NCI-H146 treated with DMSO at 0.1 percent for 48 hours (cell line): ENCODE results near the gene SIPA1L2.

Experiments used
- DNase-seq: peaks from one replicate; lab custom pipeline; 2025; ENCODE audit not compliant: unreplicated experiment; lab: John Stamatoyannopoulos, UW

SIPA1L2 gene, protein sequence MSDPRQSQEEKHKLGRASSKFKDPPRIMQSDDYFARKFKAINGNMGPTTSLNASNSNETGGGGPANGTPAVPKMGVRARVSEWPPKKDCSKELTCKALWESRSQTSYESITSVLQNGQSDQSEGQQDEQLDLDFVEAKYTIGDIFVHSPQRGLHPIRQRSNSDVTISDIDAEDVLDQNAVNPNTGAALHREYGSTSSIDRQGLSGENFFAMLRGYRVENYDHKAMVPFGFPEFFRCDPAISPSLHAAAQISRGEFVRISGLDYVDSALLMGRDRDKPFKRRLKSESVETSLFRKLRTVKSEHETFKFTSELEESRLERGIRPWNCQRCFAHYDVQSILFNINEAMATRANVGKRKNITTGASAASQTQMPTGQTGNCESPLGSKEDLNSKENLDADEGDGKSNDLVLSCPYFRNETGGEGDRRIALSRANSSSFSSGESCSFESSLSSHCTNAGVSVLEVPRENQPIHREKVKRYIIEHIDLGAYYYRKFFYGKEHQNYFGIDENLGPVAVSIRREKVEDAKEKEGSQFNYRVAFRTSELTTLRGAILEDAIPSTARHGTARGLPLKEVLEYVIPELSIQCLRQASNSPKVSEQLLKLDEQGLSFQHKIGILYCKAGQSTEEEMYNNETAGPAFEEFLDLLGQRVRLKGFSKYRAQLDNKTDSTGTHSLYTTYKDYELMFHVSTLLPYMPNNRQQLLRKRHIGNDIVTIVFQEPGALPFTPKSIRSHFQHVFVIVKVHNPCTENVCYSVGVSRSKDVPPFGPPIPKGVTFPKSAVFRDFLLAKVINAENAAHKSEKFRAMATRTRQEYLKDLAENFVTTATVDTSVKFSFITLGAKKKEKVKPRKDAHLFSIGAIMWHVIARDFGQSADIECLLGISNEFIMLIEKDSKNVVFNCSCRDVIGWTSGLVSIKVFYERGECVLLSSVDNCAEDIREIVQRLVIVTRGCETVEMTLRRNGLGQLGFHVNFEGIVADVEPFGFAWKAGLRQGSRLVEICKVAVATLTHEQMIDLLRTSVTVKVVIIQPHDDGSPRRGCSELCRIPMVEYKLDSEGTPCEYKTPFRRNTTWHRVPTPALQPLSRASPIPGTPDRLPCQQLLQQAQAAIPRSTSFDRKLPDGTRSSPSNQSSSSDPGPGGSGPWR (N-terminal part only)

DNA sequence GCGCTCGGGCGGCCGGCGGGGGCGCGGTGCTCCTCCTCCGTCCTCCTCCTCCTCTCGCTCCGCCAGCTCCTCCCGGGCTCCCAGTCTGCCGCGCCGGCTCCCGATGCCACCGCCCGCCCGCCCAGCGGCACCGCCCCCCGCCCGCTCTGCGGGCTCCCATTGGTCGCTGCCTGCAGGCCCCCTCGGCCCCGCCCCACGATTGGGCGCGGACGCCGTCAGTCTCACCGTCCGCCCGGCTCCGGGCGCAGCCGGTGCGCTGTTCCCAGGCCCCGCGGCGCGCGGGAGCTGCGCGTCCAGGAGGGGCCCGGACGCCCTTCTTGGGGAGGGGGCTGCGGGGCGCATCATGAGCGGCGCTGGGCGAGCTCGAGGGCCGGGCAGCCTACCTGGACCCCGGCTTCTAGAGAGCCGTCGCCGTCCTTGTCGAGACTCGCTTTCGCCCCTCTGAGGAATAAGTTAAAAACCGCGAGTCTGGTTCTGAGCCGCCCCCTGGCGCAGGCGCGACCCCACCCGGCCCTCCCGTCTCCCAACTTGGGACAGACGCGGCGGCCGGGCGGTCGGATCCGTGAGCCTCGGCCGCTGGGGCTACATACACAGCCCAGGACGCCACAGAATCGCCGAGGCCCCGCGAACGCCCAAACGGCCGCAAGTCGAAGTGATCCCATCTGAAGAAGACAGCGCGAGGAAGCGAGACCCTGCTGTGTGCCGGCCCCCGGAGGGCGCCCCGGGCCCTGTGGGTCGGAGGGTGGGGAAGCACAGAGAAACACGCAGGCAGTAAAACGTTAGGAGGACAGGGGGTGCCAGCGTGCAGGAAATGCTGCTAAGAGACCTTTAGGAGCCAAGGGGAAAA, at the start of gene SIPA1L2:
Gene SIPA1L2 (minus strand): TSS at position 87 of the 847 bp plus-strand sequence. CDS start 114,794 bp downstream, outside the sequence.
- peak; percentile 70 for DNase-seq

DNA sequence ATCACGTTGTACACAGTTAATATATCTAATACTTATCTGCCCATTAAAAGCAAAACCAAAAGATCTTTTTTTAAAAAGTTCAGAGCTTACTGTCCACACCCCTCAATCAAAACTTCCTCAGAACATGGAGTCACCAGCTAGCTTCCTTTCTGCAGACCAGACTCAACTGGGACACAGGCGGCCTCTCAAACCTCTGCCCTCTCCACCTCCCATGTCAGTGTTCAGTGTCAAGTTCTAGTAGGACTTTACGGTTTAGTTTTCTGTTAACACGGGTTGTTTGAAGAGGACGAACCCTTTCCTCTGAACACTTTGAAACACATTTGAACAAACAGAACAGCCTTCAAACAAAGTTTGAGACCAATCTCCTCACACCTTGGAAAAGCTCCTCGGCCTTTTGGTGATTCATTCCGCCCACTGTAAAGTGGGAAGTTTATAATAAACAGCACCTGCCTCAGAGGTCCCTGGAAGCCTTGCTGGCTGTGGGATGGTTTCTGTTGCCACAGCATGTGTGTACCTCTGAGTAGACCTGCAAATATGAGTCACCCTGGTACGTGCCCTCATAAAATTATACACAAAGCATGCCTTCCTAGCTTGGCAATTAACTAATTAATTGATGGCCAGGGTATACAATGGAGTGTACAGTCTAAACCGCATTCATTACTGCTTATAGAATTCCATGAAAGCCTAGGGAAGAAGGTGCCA, 48.4 kb upstream of the SIPA1L2 start:
- DNase-seq = peak; percentile 79

DNA sequence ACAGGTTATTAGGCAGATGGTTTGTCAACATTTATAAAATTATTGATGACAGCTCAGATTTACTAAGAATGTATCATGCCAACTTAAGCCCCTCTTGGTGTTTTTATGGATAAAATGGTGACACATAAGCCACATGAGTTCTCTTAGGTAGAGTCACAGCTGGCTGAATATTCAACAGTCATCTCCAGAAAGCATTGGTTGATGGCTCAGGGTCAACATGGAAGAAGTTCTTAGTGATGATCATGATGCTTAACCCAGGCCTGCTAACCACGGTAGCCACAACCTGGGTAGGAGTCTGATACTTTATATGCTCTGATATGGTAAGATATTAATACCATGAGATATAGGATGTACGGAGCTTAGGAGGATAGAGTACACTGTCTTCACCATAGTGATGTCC, 46.4 kb upstream of the SIPA1L2 start:
- DNase-seq = no peak

DNA sequence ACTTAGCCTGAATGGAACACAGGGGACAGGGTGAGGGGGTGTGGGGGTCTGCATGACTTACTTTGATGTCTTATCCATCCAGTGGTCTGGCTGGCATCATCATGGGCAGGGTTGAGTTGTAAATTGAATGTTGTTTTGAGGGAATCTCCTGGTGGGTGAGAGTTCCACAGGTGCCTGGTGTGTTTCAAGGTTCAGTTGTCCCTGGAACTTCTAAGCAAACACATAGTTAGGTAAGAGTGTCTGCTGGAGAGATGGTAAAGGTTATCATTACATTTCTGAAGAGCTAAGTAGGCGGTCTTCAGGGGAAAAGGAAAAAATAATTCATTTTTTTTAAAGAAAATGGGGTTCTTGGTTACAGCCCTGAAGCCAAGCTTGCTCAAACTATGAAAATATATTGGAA, 46.0 kb upstream of the SIPA1L2 start:
- no peak for DNase-seq

DNA sequence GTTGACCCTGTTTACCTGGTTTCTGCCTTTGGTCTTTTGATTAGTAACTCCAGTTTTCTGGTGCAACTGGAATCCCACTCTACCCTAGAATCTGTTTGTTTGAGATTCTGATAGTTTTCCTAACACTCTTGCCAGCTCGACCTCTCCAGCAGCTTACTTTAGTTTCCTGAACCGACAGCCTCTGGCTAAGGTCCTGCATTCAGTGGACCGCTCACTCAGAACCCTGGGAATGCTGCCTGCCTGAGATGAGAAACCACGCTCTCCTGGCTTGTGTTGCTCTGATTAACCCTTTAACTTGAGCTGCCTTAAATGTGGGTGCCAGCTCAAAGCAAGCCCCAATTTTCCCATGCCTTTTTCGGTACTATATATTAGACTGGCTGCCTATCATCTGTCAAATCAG, 45.3 kb upstream of the SIPA1L2 start:
- DNase-seq = no peak

DNA sequence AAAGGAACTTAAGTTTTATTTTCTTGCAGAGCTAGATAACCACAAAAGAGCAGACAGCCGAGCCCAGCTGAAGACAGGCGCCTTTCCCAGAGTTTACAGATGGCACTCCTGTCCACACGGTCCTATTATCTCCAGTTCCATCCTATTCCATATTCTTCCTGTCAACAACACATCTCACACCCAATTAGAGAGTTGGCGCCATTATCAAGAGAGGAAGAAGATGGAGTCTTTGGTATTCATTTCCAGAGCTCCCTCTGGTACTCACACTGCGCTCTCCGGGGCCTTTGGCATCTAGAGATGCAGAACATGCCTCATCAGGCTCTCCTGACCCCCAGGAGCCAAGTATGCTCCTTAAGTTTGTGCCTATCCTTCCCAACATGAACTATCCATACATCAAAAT, 43.3 kb upstream of the SIPA1L2 start:
- no peak for DNase-seq

DNA sequence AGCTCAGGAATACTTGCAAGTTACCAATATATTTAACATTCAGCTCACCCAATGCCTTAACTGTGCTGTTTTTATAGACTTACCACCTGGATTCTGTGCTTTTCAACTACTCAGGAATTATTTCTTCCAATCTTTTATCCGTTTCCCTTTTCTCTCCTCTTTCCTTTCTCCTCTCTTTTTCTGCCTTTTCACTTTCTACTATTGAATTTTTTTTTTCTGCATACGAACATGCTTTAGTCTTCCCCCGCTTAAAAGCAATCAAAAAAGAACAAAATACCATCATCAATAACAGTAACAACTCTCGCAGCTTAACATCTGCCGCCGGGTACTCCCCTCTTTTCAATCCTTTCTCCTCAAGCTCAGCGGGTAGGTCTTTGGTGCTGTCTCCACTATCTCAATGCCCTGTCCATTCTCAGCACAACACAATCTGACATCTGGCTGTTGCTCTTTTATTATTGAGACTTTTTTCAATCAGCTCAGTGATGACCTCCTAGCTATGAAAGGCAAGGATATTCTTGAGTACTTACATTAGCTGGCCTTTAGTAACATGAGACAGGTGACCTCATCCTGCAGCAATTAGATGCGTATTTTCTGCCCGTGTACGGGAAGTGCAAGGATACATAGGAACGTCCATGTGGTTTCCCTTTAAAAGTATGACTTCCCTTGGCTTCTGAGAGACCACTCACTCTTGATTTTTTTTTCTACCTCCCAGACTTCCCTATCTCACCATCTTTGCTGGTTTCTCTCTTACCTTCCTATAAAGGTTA, 40.2 kb upstream of the SIPA1L2 start:
- peak; percentile 31 for DNase-seq

DNA sequence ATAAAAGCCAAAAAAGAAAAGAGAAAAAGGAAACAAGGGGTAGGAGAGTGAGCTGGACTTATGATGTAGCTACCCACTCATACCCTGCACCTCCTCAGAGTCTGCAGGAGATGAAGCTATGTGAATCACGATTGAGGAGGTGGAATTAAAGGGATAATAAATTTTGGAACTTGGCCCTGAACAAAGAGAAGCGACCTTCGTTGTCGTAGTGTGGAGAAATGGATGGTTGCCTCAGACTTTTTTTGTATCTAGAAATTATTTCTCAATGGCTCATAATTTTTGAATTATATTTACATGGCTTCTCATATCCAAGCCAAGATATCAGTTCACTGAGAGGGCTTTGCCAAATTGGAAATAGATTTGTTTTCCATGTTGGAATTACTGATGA, 37.8 kb upstream of the SIPA1L2 start:
- no peak for DNase-seq

DNA sequence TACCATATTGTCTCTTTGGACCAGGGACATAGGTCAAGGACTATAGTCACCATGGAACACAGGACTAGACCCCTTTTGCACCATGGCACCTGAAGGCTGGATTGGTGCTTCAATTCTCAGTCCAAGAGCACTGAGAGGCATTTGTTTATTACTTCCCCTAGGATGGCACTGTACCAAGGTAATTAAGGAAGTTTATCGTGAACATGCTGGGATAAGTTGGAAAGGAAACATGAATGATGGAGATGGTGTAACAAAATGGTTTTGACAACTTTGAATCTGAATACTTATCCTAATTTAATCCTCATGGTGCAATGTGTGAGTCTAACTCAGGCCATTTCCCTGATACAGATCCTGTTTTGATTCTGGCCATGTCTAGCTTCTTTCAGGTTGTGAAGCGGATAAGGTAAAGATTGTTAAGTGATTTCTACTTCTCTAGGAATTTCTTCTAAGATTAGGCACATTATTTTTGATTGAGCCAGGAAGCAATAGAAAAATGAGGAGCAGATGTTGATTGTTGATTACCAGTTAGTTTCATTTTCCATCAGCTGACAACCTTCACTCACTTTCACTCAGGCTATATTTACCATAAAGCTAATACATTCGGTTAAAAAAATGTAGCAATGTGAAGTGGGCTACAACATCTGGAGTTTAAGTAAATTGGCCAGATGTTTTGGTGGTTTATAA, 37.3 kb upstream of the SIPA1L2 start:
- no peak for DNase-seq

DNA sequence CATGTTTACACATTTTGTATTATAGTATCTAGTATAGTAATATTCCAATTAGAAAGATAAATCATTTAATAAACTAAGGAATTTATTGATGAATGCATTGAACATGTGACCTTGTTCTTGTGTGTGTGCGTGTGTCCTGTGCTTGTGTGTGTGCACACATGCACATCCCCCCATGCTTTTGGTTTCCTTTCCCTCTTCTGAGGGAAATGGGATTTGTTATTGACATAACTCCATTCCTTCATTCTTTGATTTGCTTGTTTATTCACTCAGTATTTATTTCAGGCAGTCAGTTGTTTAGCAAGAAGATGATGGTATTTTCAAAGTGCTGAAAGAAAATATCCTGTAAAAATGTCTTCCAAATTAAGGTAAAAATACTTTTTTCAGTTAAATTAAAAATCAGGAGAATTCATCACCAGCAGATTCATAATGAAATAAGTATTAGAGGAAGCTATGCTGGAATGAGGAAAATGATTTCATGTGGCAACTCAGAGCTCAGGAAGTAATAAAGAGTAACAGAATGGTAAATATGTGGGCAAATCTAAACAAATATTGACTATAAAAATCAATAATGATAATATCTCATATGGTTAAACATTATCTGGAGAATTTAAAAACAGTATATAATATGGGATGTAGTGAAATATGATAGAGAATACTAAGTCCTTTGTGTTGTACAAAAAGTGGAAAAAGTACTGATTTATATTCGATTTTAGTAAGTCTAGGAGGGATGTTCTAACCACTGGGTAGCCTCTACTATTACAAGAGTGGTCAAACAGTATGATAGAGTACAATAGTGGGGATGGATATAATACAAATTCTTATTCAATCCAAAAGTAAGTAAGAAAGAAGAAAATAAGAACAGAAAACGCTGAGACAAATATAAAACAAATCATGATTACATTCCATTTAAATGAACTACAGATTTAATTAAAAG, 35.2 kb upstream of the SIPA1L2 start:
- DNase-seq = no peak

DNA sequence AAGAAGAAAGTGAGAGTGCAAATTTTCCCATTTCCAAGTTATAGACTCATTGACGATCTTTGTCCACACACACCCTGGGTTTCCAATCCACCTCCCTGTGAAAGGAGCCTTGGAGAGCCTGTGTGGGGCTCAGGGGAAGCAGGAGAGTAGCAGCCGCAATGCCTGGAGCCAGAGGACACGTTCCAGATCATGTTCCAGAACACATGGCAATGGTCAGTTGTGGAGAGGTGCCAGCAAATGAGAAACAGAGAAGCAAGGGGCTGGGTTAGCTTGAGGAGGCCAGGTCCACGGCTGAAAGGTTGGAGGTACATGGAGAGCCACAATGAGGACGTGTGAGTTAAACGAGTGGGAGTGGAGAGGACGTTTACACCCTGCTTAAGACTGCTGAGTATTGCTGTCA, 33.0 kb upstream of the SIPA1L2 start:
- no peak for DNase-seq

DNA sequence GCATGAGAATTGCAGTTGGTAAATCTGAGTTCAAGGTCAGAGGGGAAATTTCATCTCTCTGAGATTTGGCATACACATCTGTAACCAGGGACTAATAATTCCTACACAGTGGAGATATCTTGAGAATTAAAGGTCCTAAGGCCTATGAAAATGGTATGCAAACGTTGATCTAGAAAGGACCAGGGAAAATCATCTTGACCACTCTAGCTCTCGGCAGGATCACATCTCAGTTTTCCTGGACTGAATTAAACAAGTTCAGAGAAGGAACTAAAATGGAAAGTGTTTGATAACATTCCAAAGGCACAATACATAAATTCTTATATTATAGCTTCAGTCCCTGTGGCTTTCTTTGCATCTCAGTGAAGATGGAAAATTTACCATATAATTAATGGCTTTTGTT, 28.5 kb upstream of the SIPA1L2 start:
- DNase-seq = no peak

DNA sequence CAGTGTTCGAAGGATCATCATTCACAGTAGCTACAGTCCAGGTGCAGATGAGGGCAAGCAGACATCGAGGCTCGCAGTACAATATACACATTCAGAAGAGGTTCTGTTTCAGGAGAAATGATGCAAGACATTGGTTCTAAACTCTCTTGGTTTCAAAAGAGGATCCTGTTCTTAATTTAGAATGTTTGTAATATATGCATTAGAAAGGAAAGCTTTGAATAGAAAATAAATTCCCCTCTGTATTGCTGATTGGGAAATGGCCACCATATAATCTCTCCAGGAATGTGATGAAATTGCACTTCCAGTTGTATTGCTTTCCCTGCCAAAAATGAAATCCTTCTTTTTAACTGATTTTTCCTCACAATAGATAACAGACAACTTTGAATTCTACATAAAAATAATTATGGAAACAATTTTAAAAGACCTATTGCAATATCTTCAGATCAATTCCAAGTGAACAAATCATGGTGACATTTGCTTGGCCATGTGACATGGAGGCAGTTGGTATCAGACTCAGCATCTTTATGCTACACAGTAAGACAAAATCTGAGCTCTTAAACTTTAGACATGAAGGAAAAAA, 27.6 kb upstream of the SIPA1L2 start:
- DNase-seq = no peak

DNA sequence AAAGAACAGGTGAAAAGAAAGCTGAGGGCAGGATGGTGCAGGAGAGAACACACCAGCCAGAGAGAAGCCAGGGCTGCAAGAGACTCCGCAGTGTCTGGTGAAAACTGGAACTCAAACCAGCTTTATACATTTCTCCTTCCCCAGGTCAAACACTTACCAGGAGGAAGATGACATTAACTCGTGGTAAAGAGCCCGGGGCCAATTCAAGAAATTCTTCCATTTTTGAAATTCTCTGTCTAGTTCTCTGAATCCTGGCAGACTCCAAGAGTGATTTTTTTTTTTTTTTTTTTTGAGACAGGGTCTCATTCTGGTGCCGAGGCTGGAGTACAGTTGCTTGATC, 25.8 kb upstream of the SIPA1L2 start:
- no peak for DNase-seq

DNA sequence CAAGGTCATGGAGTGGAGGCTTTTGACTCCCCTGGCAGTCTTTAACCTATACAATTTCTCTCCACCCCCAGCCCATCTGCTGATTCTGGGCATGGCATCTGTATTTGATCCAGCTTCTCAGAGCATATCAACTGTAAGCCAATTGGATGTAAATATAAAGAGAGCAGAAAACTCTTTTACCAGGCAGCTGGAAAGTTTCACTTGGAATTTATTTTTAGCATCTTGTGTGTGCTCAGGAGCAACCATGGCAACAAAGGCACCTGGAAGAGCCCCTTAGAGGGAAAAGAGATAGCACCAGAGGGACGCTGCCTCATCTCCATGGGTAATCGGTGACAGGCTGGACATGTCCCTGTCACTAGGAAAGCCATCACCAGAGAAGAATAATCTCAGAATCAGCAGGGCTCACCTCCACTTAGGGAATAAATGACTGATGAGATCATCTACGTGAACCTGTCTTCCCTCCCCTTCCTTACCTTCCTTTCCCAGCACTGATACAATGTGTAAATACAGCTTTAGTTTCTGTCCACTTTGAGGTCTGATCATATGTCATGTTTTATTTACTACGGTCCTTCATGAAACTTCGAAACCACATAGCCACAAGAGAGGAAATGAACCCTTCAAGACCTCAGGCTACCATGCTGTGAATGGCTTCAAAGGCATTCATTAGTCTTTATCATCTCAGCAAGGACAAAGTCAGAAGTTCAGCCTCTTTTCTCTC, 25.3 kb upstream of the SIPA1L2 start:
- peak; percentile 31 for DNase-seq

DNA sequence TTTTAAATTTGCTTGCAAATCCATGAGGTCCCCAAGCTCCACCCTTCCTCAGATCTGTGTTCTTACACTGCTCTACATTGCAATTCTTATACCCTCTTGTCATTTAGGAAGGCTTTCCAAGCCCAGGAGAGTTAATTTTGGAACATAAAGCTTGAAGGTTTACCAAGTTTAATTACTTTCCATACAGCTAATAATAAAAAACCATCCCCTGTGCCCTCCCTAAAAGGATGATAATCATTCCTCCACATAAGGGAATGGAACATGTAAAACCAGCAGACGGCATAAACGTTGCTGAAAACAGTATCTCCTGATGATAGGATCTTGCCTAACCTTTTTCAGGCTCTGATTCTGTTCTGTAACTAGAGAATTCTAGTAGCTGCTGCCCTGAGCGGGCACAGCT, 23.9 kb upstream of the SIPA1L2 start:
- no peak for DNase-seq

DNA sequence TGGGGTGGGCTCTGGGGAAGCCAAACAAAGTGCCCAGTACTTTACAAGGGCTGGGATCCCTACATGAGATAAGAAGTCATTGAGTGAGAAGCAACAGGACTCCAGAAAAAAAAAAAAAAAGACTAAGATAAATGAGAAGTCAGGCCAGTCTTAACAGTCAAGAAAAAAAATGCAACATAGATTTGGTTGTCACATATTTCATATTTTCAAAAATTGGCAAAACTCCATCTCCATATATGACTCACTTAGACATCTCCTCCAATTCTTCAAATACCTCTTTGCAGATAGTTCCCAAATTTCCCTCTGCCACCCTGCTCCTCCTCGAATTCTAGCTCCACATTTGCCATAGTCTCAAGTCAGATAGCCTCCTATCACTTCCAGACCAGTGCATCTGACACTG, 20.9 kb upstream of the SIPA1L2 start:
- DNase-seq = no peak
